ENCODE data around the gene CGNL1. TPM values are rescaled to one million over a fixed set of nuclear protein-coding genes. Genes with fewer than 3 reads are reported as not detected.

CGNL1 gene
- total and polyA plus RNA-seq, 10 of the 15 experiments (the other 5 are each of a cell fraction or from before 2014, with no cell fraction given): under 0.01 to 0.27 (median 0.04) TPM; not detected in 3

GRCh38 chr15:57464480-57464879 is 88.2 kb downstream of the CGNL1 start:
- in situ Hi-C loops (cut with MboI): no loop called here
- DNase-seq (ENCODE audit: low read depth, low spot score): no peak
- 87% methylated on average over 3 of the region's 3 CpGs for WGBS (ENCODE audit: insufficient coverage, insufficient replicate concordance, low lambda C conversion rate, missing lambda C conversion rate)
- RAD21 ChIA-PET (ENCODE audit: unreplicated experiment): no interaction called here
- SMC1A ChIA-PET (ENCODE audit: uncharacterized antibody, unreplicated experiment): no interaction called here
- no peaks in the 10 kb centered on the region; the same call in 2 of the 3 replicates for H3K9me3 ChIP-seq (replicated peaks; ENCODE audit: control insufficient read depth, insufficient read depth, low read length)
- no peaks in the 10 kb centered on the region for H3K79me2 ChIP-seq (ENCODE audit: control insufficient read depth, insufficient read depth, low read length)
- no TSS peak for BruUV-seq (replicated peaks)
- no peak for FAIRE-seq
- TF ChIP-seq ATF7 (IDR thresholded peaks at IDR 0.05; ENCODE audit: low read depth) (no peak), FOXM1 (IDR thresholded peaks at IDR 0.05; ENCODE audit: low read depth, low read length) (no peak), LARP7 (IDR thresholded peaks at IDR 0.05) (no peak)
- POLR2A ChIA-PET: interaction anchor here (0.7 kb wide), 1 partner anchor 36 kb away, joined by 3 read pairs; no protein-coding TSS in a partner anchor
- H3K4me2 ChIP-seq (ENCODE audit: control insufficient read depth, insufficient read depth): no peak overlapping the region
- intact Hi-C loops (cut with micrococcal nuclease; ENCODE audit: unreplicated experiment): no loop called here
- ATAC-seq: no peak
- no peak overlapping the region for H3K4me3 ChIP-seq
- H3K27ac ChIP-seq (ENCODE audit: control insufficient read depth, insufficient read depth): no peak overlapping the region
- no peak overlapping the region for H3K9ac ChIP-seq (ENCODE audit: control insufficient read depth, insufficient read depth, low read length)
- no peaks in the 10 kb centered on the region for H3K36me3 ChIP-seq (ENCODE audit: control insufficient read depth in 2 of 2, insufficient read depth in 2 of 2, low read length in 1 of 2)
- H2AFZ ChIP-seq (ENCODE audit: control insufficient read depth, low read depth, low read length): no peak overlapping the region
- peaks cover 0 to 4% of the 10 kb centered on the region in 2 experiments; a peak in 2 of 4 replicates for H3K27me3 ChIP-seq (replicated peaks in 1 of 2; ENCODE audit: control insufficient read depth in 2 of 2, insufficient read depth in 2 of 2, low read length in 1 of 2)
- no peaks in the 10 kb centered on the region for H4K20me1 ChIP-seq (ENCODE audit: control insufficient read depth, insufficient read depth)
- no peaks in the 10 kb centered on the region for H3K4me1 ChIP-seq (ENCODE audit: control insufficient read depth, insufficient read depth, low read length)
- CTCF ChIA-PET: no interaction called here

GRCh38 chr15:57468486-57468885 is 92.2 kb downstream of the CGNL1 start:
- Histone ChIP-seq H3K27ac (ENCODE audit: control insufficient read depth, insufficient read depth) (no peak overlapping the region), H3K4me1 (ENCODE audit: control insufficient read depth, insufficient read depth, low read length) (no peaks in the 10 kb centered on the region), H3K4me2 (ENCODE audit: control insufficient read depth, insufficient read depth) (no peak overlapping the region), H3K4me3 (no peak overlapping the region), H3K9me3 (replicated peaks; ENCODE audit: control insufficient read depth, insufficient read depth, low read length) (no peaks in the 10 kb centered on the region), H2AFZ (ENCODE audit: control insufficient read depth, low read depth, low read length) (no peak overlapping the region), H3K27me3 (replicated peaks in 1 of 2; ENCODE audit: control insufficient read depth in 2 of 2, insufficient read depth in 2 of 2, low read length in 1 of 2) (peaks cover 0 to 4% of the 10 kb centered on the region in 2 experiments; a peak in 3 of 4 replicates), H4K20me1 (ENCODE audit: control insufficient read depth, insufficient read depth) (no peaks in the 10 kb centered on the region), H3K79me2 (ENCODE audit: control insufficient read depth, insufficient read depth, low read length) (no peaks in the 10 kb centered on the region), H3K36me3 (ENCODE audit: control insufficient read depth in 2 of 2, insufficient read depth in 2 of 2, low read length in 1 of 2) (no peaks in the 10 kb centered on the region), H3K9ac (ENCODE audit: control insufficient read depth, insufficient read depth, low read length) (no peak overlapping the region)
- ATAC-seq (no peak), DNase-seq (ENCODE audit: low read depth, low spot score) (no peak), FAIRE-seq (no peak)
- ChIA-PET SMC1A (ENCODE audit: uncharacterized antibody, unreplicated experiment) (no interaction called here), POLR2A (no interaction called here), CTCF (no interaction called here), RAD21 (ENCODE audit: unreplicated experiment) (no interaction called here)
- BruUV-seq (replicated peaks): no TSS peak
- WGBS (ENCODE audit: insufficient coverage, insufficient replicate concordance, low lambda C conversion rate, missing lambda C conversion rate): 43% methylated on average over 4 of the region's 4 CpGs
- intact Hi-C loops (cut with micrococcal nuclease; ENCODE audit: unreplicated experiment): no loop called here
- in situ Hi-C loops (cut with MboI): no loop called here
- no peak for TF ChIP-seq CEBPZ (IDR thresholded peaks at IDR 0.05; ENCODE audit: low read depth, low read length)
- no peak for TF ChIP-seq SP1 (IDR thresholded peaks at IDR 0.05; ENCODE audit: low read depth, low read length)
- no peak for TF ChIP-seq MXI1 (IDR thresholded peaks at IDR 0.05; ENCODE audit: low read depth, low read length)
- TF ChIP-seq NKRF (conservative IDR thresholded peaks at IDR 0.05): no peak
- TF ChIP-seq E4F1 (IDR thresholded peaks at IDR 0.05; ENCODE audit: borderline replicate concordance, partially characterized antibody): no peak

Data from GM12878 (cell line).